Right lobe of liver (tissue), 6 donors: ENCODE results near the gene RCBTB1. TPM values are rescaled to one million over a fixed set of nuclear protein-coding genes. Genes with fewer than 3 reads are reported as not detected.

Experiments
- ATAC-seq, 4 donors: fragments of 200-7000 bp; cut with Tn5 transposase; one replicate each; pipeline ENCODE4 v1.9.1; 2020; ENCODE audit warnings: mild to moderate bottlenecking in 4 of 4, moderate library complexity in 4 of 4
- DNase-seq, 3 donors: peaks; one replicate each; pipeline ENCODE4 v3.0.0-alpha.2; 2020
- H3K27ac ChIP-seq, 3 donors: fragments of 200-600 bp; one replicate each; pipeline ENCODE4 v1.8.0; 2022
- H3K27me3 ChIP-seq, 2 donors: fragments of 200-600 bp; one replicate each; pipeline ENCODE4 v1.8.0; 2022
- H3K36me3 ChIP-seq, 4 donors: fragments of 200-600 bp; sonication (generic) in 1 of 4; one replicate each; pipeline versions ENCODE4 v1.5.1 to v1.8.0; 2017 to 2022; ENCODE audit warnings: control low read depth in 1 of 4
- H3K4me1 ChIP-seq, 4 donors: fragments of 200-600 bp; sonication (generic) in 1 of 4; one replicate each; pipeline versions ENCODE4 v1.5.1 to v1.8.0; 2017 to 2022; ENCODE audit warnings: control low read depth in 1 of 4
- H3K4me3 ChIP-seq, 3 donors: fragments of 200-600 bp; one replicate each; pipeline ENCODE4 v1.8.0; 2022
- H3K9me3 ChIP-seq, 4 donors: fragments of 200-600 bp; sonication (generic) in 1 of 4; one replicate each; pipeline versions ENCODE4 v1.5.1 to v1.8.0; 2017 to 2022; ENCODE audit warnings: control low read depth in 1 of 4
- POLR2A ChIP-seq: fragments of 450-650 bp; IDR thresholded peaks from one replicate; pipeline ENCODE4 v1.6.1; 2017; ENCODE audit warnings: antibody characterized with exemption, mild to moderate bottlenecking
- WGBS: methylation state at CpG from one replicate; pipeline ENCODE4 v1.1.6; 2018; ENCODE audit warnings: low coverage, low lambda C conversion rate; ENCODE audit not compliant: insufficient coverage; ENCODE audit errors: missing lambda C conversion rate; 5-methylcytosine and 5-hydroxymethylcytosine counted together
- intact Hi-C, 2 donors: fragments of 100-400 bp; cut with DNase I; formaldehyde crosslinking; loops; one replicate each; pipeline versions ENCODE4 v1.11.2 to v1.14.1; 2022
- total RNA-seq, 6 experiments: library from RNA; depleted of rRNA in 2 of 6; stranded (reverse); fragments of >200 nt in 2 of 6; fragmentation: NEBNext Ultra II Directional in 3 of 6; extraction: Animal tissue kit (Norgen Biotek cat#: 25700) in 3 of 6; gene quantifications; one replicate each; pipeline versions ENCODE4 v1.1.0 to v1.2.4, GENCODE V29; 2016 to 2023
- TF ChIP-seq, protein P1 (sequence below), 4 donors: fragments of 200-600 bp in 3 of 4; fragments of 450-650 bp in 1 of 4; IDR thresholded peaks; one replicate each; pipeline versions ENCODE4 v1.5.1 to v1.8.0; 2016 to 2022; ENCODE audit warnings: antibody characterized with exemption in 4 of 4, mild to moderate bottlenecking in 2 of 4
- donor health status: DM: no; HTN: yes; CAD: no.
- donor health status: DM: no; HTN: no; CAD: no.
- donor health status: DM: no; HTN: no; CAD: no.
- donor health status: DM: no; HTN: yes; CAD: no.
- donor health status: DM: no; HTN: yes; CAD: no.

The RCBTB1 gene
- total RNA-seq, 6 experiments from 2014 or later: 5.8 to 9.5 (median 7.3) TPM

DNA sequence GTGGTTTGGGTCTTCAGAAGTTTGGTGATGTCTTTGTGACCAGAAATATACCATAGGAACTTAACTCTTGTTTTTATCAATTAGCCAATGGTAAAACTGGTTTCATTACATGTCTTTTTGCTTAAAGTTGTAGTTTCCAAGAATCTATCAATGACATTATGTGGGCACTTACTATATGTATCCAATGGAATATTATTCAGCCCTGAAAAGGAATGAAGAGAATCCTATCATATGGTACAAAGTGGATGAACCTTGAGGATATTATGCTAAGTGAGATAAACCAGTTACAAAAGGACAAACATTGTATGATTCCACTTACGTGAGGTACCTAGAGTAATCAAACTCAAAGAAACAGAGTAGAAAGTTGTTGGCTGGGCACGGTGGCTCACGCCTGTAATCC, 26.4 kb downstream of the RCBTB1 start:
- Histone ChIP-seq H3K27me3 (no peaks in the 10 kb centered on the region), H3K9me3 (no peaks in the 10 kb centered on the region), H3K4me1 (peaks cover 0 to 16% (median 4%) of the 10 kb centered on the region in 4 donors), H3K27ac (no peak overlapping the region), H3K4me3 (no peak overlapping the region), H3K36me3 (peaks cover 0 to 6% (median 0%) of the 10 kb centered on the region in 4 donors)
- TF ChIP-seq, protein P1, sequence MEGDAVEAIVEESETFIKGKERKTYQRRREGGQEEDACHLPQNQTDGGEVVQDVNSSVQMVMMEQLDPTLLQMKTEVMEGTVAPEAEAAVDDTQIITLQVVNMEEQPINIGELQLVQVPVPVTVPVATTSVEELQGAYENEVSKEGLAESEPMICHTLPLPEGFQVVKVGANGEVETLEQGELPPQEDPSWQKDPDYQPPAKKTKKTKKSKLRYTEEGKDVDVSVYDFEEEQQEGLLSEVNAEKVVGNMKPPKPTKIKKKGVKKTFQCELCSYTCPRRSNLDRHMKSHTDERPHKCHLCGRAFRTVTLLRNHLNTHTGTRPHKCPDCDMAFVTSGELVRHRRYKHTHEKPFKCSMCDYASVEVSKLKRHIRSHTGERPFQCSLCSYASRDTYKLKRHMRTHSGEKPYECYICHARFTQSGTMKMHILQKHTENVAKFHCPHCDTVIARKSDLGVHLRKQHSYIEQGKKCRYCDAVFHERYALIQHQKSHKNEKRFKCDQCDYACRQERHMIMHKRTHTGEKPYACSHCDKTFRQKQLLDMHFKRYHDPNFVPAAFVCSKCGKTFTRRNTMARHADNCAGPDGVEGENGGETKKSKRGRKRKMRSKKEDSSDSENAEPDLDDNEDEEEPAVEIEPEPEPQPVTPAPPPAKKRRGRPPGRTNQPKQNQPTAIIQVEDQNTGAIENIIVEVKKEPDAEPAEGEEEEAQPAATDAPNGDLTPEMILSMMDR (IDR thresholded peaks at IDR 0.05): no peak
- DNase-seq (no peak), ATAC-seq (no peak)
- WGBS: 100% methylated on average over 2 of the region's 3 CpGs
- intact Hi-C loops: no loop called here

DNA sequence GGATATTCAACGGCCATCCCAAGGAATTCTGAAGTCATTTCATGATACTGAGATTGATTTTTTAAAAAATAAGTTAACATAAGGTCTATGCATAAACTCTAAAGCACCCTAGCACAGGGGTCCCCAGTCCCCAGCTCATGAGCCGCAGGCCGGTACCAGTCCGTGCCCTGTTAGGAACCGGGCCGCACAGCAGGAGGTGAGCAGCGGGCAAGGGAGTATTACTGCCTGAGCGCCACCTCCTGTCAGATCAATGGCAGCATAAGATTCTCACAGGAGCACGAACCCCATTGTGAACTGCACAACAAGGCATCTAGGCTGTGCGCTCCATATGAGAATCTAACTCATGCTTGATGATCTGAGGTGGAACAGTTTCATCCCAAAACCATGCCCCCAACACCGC, 31.0 kb downstream of the RCBTB1 start:
- DNase-seq (no peak), ATAC-seq (no peak)
- Histone ChIP-seq H3K36me3 (peaks cover 0 to 9% (median 1%) of the 10 kb centered on the region in 4 donors), H3K9me3 (no peaks in the 10 kb centered on the region), H3K27ac (no peak overlapping the region), H3K4me3 (no peak overlapping the region), H3K4me1 (no peaks in the 10 kb centered on the region), H3K27me3 (no peaks in the 10 kb centered on the region)
- WGBS: 76% methylated on average over 2 of the region's 11 CpGs
- TF ChIP-seq, protein P1 (IDR thresholded peaks at IDR 0.05): no peak
- no peak for TF ChIP-seq POLR2A
- intact Hi-C loops: no loop called here

DNA sequence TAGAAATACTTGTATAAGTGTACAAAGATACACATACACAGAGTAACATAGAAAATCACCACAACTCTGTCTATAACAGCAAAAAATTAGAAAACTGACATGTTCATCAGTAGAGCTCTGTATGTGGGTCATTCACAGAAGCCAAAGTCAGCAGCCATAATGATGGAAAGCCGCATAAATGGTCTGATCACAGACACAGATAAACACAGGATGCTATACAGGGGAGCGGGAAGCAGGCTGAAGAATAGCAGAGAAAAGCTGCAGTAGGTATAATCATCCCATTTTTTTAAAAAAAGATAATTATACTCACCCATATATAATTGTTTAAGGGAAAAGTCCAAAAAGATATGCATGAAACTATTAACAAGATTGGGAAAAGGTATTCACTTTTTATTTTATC, 31.5 kb downstream of the RCBTB1 start:
- Histone ChIP-seq H3K4me1 (no peaks in the 10 kb centered on the region), H3K4me3 (no peak overlapping the region), H3K27ac (no peak overlapping the region), H3K9me3 (no peaks in the 10 kb centered on the region), H3K36me3 (peaks cover 0 to 6% (median 1%) of the 10 kb centered on the region in 4 donors), H3K27me3 (no peaks in the 10 kb centered on the region)
- TF ChIP-seq, protein P1 (IDR thresholded peaks at IDR 0.05): no peak
- no peak for TF ChIP-seq POLR2A
- intact Hi-C loops: no loop called here
- DNase-seq (no peak), ATAC-seq (no peak)
- 85% methylated on average over 2 of the region's 2 CpGs for WGBS

DNA sequence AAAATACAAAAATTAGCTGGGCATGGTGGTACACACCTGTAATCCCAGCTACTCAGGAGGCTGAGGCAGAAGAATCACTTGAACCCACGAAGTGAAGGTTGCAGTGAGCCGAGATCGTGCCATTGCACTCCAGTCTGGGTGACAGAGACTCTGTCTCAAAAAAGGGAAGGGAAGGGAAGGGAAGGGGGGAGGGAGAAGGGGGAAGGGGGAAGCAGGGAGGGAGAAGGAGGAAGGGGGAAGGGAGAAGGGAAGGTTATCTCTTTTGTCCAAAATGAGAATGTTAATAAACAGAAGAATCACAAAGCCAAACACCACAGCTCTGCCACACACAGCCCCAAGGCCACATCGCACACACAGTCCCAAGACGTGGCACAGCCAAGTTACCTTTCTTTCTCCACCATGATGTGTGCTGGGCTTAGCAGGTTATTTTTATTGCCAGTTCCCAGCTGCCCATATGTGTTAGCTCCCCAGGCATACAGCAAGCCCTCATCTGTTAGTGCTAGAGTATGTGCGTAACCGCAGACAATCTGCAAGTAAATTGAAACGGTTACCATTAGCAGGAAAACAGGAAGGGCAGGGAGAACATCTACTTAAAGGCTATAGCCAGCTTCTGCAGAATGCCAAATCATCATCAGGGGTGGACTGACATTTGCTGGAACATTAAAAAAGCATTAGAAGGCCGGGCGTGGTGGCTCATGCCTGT, 34.3 kb downstream of the RCBTB1 start:
- no peak overlapping the region for H3K27ac ChIP-seq
- intact Hi-C loops: no loop called here
- peak in 1 of 4 donors; percentile 41 for ATAC-seq

More for the DNA sequence above, 34.3 kb downstream of the RCBTB1 start:
- Histone ChIP-seq H3K36me3 (peaks cover 0 to 8% (median 1%) of the 10 kb centered on the region in 4 donors), H3K4me3 (no peak overlapping the region), H3K4me1 (no peaks in the 10 kb centered on the region), H3K27me3 (no peaks in the 10 kb centered on the region), H3K9me3 (no peaks in the 10 kb centered on the region)
- TF ChIP-seq, protein P1 (IDR thresholded peaks at IDR 0.05): no peak
- TF ChIP-seq POLR2A: no peak
- 69% methylated on average over 7 of the region's 10 CpGs for WGBS
- DNase-seq: no peak
